Adipose tissue (tissue), 3 donors: ENCODE data around the gene MPV17L2. TPM values are rescaled to one million over a fixed set of nuclear protein-coding genes. Genes with fewer than 3 reads are reported as not detected.

Experiments used
- H3K27ac ChIP-seq: one replicate; pipeline ENCODE4 v1.5.1; 2013; ENCODE audit warnings: low read depth, low read length
- WGBS, 3 donors: extraction: QIAGEN DNeasy Blood & Tissue Kit; methylation state at CpG; one replicate each; pipeline ENCODE4 v1.1.7; 2013; 5-methylcytosine and 5-hydroxymethylcytosine counted together
- polyA plus RNA-seq, 3 donors: library from polyadenylated mRNA; stranded (reverse); fragments of 200-250 nt; gene quantifications; one replicate each; pipeline ENCODE4 v1.2.3, GENCODE V29; 2013
- donor health status: healthy with polysubstance abuse.
- donor health status: Bipolar disorder and iron deficiency.
- donor health status: healthy.

The MPV17L2 gene
- polyA plus RNA-seq, 3 donors: 8.0 to 14.6 (median 10.6) TPM

- H3K27ac ChIP-seq: no peak overlapping the region
- WGBS, 3 donors: 76 to 90% (median 80%) methylated on average over 19 of the region's 19 CpGs
Measured at GRCh38 chr19:18176367-18177310, 16.4 kb upstream of the MPV17L2 start.

GRCh38 chr19:18179957-18180356 lies 13.1 kb upstream of the MPV17L2 start:
- 82 to 88% (median 86%) methylated on average over 5 of the region's 5 CpGs for WGBS, 3 donors
- no peak overlapping the region for H3K27ac ChIP-seq

GRCh38 chr19:18183529-18183928 lies 9.5 kb upstream of the MPV17L2 start:
- no peak overlapping the region for H3K27ac ChIP-seq

- H3K27ac ChIP-seq: no peak overlapping the region
- WGBS, 3 donors: 69 to 73% (median 71%) methylated on average over 6 of the region's 6 CpGs
Measured at GRCh38 chr19:18185538-18185937, 7.5 kb upstream of the MPV17L2 start.

GRCh38 chr19:18190278-18190677 lies 2.7 kb upstream of the MPV17L2 start:
- 91 to 96% (median 93%) methylated on average over 4 of the region's 4 CpGs for WGBS, 3 donors
- H3K27ac ChIP-seq: no peak overlapping the region

- 60 to 80% (median 72%) methylated on average over 5 of the region's 5 CpGs for WGBS, 3 donors
- H3K27ac ChIP-seq: no peak overlapping the region
Measured at GRCh38 chr19:18191640-18192062, 1.4 kb upstream of the MPV17L2 start.

- 2 to 4% (median 4%) methylated on average over 42 to 46 of the region's 46 CpGs for WGBS, 3 donors
- H3K27ac ChIP-seq: peak overlapping the region; percentile 45
Measured at GRCh38 chr19:18193388-18194180, 566 bp downstream of the MPV17L2 start.

GRCh38 chr19:18194181-18194530 lies 1.1 kb downstream of the MPV17L2 start:
- WGBS, 3 donors: 43 to 54% (median 52%) methylated on average over 12 of the region's 12 CpGs
- H3K27ac ChIP-seq: no peak overlapping the region

- WGBS, 3 donors: 27 to 29% (median 28%) methylated on average over 26 to 27 of the region's 27 CpGs
- H3K27ac ChIP-seq: no peak overlapping the region
Measured at GRCh38 chr19:18194554-18195238, 1.7 kb downstream of the MPV17L2 start.

GRCh38 chr19:18196511-18196845 lies 3.5 kb downstream of the MPV17L2 start:
- 84 to 91% (median 85%) methylated on average over 7 of the region's 7 CpGs for WGBS, 3 donors
- H3K27ac ChIP-seq: no peak overlapping the region

GRCh38 chr19:18197306-18197705 lies 4.3 kb downstream of the MPV17L2 start:
- WGBS, 3 donors: 91 to 94% (median 91%) methylated on average over 18 of the region's 18 CpGs

GRCh38 chr19:18197941-18198340 lies 4.9 kb downstream of the MPV17L2 start:
- 67 to 72% (median 68%) methylated on average over 6 of the region's 6 CpGs for WGBS, 3 donors

More at GRCh38 chr19:18197306-18197705, 4.3 kb downstream of the MPV17L2 start:
- H3K27ac ChIP-seq: no peak overlapping the region

GRCh38 chr19:18198374-18198773 lies 5.4 kb downstream of the MPV17L2 start:
- H3K27ac ChIP-seq: no peak overlapping the region
- WGBS, 3 donors: 90 to 96% (median 92%) methylated on average over 6 of the region's 6 CpGs

More at GRCh38 chr19:18197941-18198340, 4.9 kb downstream of the MPV17L2 start:
- H3K27ac ChIP-seq: no peak overlapping the region

GRCh38 chr19:18202397-18202777 lies 9.4 kb downstream of the MPV17L2 start:
- 76 to 79% (median 78%) methylated on average over 24 of the region's 24 CpGs for WGBS, 3 donors
- H3K27ac ChIP-seq: no peak overlapping the region

GRCh38 chr19:18202778-18203407 lies 9.9 kb downstream of the MPV17L2 start:
- H3K27ac ChIP-seq: no peak overlapping the region
- WGBS, 3 donors: 7 to 9% (median 8%) methylated on average over 32 of the region's 32 CpGs

GRCh38 chr19:18203408-18203862 lies 10.4 kb downstream of the MPV17L2 start:
- no peak overlapping the region for H3K27ac ChIP-seq

GRCh38 chr19:18203863-18204393 lies 10.9 kb downstream of the MPV17L2 start, which contains the start of gene RAB3A:
Gene RAB3A, minus strand, starts transcription at chr19:18204042. Its CDS starts 1,302 bp downstream, at chr19:18202740.
- peak within 1 kb of the TSS; percentile 65 for H3K27ac ChIP-seq
- WGBS, 3 donors: 0 to 1% (median 0%) methylated on average over 47 to 50 of the region's 50 CpGs

More at GRCh38 chr19:18203408-18203862, 10.4 kb downstream of the MPV17L2 start:
- WGBS, 3 donors: 0 to 2% (median 1%) methylated on average over 32 to 38 of the region's 38 CpGs
